ENCODE results near the gene CBX1. TPM values are rescaled to one million over a fixed set of nuclear protein-coding genes. Genes with fewer than 3 reads are reported as not detected.

CBX1 gene
- total RNA-seq, 1 donor from 2014 or later: 43.5 TPM

DNA sequence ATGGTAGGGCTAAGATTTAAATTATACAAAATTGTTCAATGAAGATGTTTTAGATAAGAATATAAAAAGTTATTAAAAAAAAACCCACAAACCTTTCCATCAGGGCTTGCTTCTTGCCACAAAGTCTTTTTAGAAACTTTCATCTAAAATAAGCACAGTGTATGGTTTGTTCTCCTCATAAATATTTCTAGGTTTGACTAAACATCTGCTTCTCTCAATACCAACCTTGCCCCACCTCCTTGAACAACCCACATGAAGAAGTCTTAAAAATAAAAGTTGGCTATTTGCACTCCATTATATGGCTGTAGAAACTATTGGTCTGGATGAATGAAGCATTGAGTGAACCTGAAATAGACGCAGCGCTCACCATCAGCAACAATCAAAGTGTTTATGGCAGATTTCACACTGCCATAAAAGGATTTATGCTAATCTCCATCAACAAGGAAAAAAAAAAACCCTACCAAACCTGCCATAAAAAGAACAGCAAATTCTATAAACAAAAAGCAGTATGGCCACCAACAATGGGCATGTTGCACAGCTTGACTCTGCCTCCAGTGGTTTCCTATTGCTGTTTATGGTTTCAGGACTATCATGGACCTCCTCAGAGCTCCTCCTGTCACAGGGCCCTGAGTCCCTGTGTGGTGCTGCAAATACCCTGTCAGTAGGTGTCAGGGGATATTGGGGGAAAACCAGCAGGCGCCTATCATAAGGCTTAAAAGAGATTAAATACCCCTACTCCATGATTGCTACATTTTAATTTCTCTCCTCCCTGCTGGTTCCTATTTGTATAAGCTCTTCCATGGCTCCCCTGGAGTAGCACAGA lies 43.9 kb upstream of the CBX1 start:
- Histone ChIP-seq H3K27ac (no peak overlapping the region), H3K27me3 (no peaks in the 10 kb centered on the region), H3K4me1 (no peaks in the 10 kb centered on the region), H3K9me3 (no peaks in the 10 kb centered on the region), H3K36me3 (no peaks in the 10 kb centered on the region), H3K4me3 (no peak overlapping the region)
- no peak for TF ChIP-seq POLR2AphosphoS5 (IDR thresholded peaks at IDR 0.05; ENCODE audit: insufficient read depth in 1 of 2, low read depth in 1 of 2)
- TF ChIP-seq, protein P1, sequence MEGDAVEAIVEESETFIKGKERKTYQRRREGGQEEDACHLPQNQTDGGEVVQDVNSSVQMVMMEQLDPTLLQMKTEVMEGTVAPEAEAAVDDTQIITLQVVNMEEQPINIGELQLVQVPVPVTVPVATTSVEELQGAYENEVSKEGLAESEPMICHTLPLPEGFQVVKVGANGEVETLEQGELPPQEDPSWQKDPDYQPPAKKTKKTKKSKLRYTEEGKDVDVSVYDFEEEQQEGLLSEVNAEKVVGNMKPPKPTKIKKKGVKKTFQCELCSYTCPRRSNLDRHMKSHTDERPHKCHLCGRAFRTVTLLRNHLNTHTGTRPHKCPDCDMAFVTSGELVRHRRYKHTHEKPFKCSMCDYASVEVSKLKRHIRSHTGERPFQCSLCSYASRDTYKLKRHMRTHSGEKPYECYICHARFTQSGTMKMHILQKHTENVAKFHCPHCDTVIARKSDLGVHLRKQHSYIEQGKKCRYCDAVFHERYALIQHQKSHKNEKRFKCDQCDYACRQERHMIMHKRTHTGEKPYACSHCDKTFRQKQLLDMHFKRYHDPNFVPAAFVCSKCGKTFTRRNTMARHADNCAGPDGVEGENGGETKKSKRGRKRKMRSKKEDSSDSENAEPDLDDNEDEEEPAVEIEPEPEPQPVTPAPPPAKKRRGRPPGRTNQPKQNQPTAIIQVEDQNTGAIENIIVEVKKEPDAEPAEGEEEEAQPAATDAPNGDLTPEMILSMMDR (IDR thresholded peaks at IDR 0.05): no peak
- no peak for TF ChIP-seq POLR2A (IDR thresholded peaks at IDR 0.05)
- no peak for DNase-seq (ENCODE audit: extremely low spot score in 2 of 2)
- intact Hi-C loops (cut with DNase I): no loop called here

DNA sequence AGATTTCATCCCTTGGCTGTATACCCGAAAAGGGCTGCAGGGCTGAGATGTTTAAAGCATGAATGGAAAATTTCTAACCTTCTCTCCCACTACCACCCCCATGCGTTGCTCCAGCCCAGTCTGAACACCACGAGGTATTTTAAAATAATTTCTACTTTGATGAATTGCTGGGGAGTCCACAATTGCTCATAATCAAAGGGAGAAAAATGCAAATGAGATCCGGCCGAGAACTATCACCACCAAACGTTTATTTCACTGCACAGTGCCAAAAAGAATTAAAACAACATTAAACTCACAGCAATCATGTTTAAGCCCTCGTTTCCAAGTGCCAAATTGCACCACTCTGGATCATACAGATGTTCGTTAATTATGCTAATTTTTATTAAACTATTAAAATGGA lies 43.0 kb upstream of the CBX1 start:
- intact Hi-C loops (cut with DNase I): no loop called here
- DNase-seq (ENCODE audit: extremely low spot score in 2 of 2): no peak
- H3K27me3 ChIP-seq: no peaks in the 10 kb centered on the region
- H3K4me1 ChIP-seq: no peaks in the 10 kb centered on the region
- H3K36me3 ChIP-seq: no peaks in the 10 kb centered on the region
- H3K27ac ChIP-seq: no peak overlapping the region
- no peaks in the 10 kb centered on the region for H3K9me3 ChIP-seq
- H3K4me3 ChIP-seq: no peak overlapping the region
- TF ChIP-seq POLR2A (IDR thresholded peaks at IDR 0.05) (no peak), POLR2AphosphoS5 (IDR thresholded peaks at IDR 0.05; ENCODE audit: insufficient read depth in 1 of 2, low read depth in 1 of 2) (no peak)
- TF ChIP-seq, protein P1 (IDR thresholded peaks at IDR 0.05): no peak

DNA sequence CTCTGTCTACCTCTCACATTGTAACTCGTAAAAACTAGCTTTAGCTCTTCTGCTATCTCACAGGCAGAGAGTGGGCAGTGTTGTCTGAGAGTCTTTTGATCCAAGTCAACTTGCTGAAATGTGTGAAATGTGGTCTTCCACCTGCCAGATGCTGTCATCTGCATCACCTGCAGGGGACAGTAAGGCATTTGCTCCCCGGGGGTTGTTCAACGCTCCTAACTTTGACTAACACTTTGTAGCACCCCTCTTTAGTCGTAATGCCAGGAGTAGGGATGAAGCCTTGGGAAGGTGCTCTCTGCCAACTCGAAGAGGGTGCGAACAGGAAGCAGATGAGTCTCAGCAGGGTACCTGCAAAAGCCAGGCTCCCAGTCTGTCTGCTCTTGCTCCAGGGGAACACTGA lies 42.4 kb upstream of the CBX1 start:
- Histone ChIP-seq H3K36me3 (no peaks in the 10 kb centered on the region), H3K27ac (no peak overlapping the region), H3K9me3 (no peaks in the 10 kb centered on the region), H3K27me3 (no peaks in the 10 kb centered on the region), H3K4me3 (no peak overlapping the region), H3K4me1 (no peaks in the 10 kb centered on the region)
- intact Hi-C loops (cut with DNase I): no loop called here
- no peak for TF ChIP-seq POLR2A (IDR thresholded peaks at IDR 0.05)
- no peak for TF ChIP-seq POLR2AphosphoS5 (IDR thresholded peaks at IDR 0.05; ENCODE audit: insufficient read depth in 1 of 2, low read depth in 1 of 2)
- TF ChIP-seq, protein P1 (IDR thresholded peaks at IDR 0.05): no peak
- DNase-seq (ENCODE audit: extremely low spot score in 2 of 2): no peak

DNA sequence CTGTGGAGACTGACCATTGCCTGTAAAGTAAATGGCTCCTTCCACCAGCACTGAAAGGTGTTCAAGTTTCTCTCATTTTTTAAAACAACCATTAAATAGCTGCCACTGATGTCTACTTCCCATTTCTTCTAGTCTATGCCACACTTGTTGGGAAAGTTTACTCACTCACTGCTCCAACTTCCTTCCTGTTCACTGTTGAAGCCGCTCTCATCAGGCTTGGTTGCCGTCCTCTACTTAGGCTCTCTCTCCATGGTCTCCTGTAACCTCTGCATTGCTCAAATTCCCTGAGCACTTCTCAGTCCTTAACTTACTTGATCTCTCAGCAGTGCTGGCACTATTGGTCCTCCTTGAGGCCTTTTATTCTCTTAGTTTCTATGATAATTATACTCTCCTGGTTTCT lies 38.7 kb upstream of the CBX1 start:
- Histone ChIP-seq H3K4me1 (no peaks in the 10 kb centered on the region), H3K4me3 (no peak overlapping the region), H3K9me3 (no peaks in the 10 kb centered on the region), H3K36me3 (no peaks in the 10 kb centered on the region), H3K27me3 (no peaks in the 10 kb centered on the region), H3K27ac (no peak overlapping the region)
- TF ChIP-seq POLR2AphosphoS5 (IDR thresholded peaks at IDR 0.05; ENCODE audit: insufficient read depth in 1 of 2, low read depth in 1 of 2) (no peak), POLR2A (IDR thresholded peaks at IDR 0.05) (no peak)
- TF ChIP-seq, protein P1 (IDR thresholded peaks at IDR 0.05): no peak
- intact Hi-C loops (cut with DNase I): no loop called here
- no peak for DNase-seq (ENCODE audit: extremely low spot score in 2 of 2)

DNA sequence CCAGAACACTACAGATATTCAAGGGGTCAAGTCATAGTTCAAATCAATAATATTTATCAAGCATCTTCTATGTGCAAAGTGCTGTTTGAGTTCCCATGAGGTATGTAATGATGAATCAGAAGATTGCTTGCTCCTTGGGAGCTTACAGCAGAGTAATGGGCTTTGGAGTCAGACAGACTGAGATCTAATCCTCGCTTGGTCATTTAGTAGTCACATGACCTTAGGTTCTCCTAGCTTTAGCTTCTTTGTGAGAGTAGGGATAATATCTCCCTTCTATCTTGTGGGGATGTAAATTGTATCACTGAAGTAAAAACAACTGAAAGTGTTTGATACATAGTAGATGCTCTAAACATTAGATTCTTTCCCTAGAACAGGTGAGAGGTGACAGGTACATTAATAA lies 36.4 kb upstream of the CBX1 start:
- H3K4me3 ChIP-seq: no peak overlapping the region
- H3K4me1 ChIP-seq: no peaks in the 10 kb centered on the region
- H3K9me3 ChIP-seq: no peaks in the 10 kb centered on the region
- TF ChIP-seq, protein P1 (IDR thresholded peaks at IDR 0.05): no peak
- TF ChIP-seq POLR2AphosphoS5 (IDR thresholded peaks at IDR 0.05; ENCODE audit: insufficient read depth in 1 of 2, low read depth in 1 of 2) (no peak), POLR2A (IDR thresholded peaks at IDR 0.05) (no peak)
- intact Hi-C loops (cut with DNase I): no loop called here
- no peak overlapping the region for H3K27ac ChIP-seq
- no peaks in the 10 kb centered on the region for H3K36me3 ChIP-seq
- H3K27me3 ChIP-seq: no peaks in the 10 kb centered on the region
- DNase-seq (ENCODE audit: extremely low spot score in 2 of 2): no peak

Data from vagina (tissue), 2 donors.